GM12878 (cell line): ENCODE data around the gene CDKL4. TPM values are rescaled to one million over a fixed set of nuclear protein-coding genes. Genes with fewer than 3 reads are reported as not detected.

Source experiments
- GABPA ChIP-seq: IDR thresholded peaks from 2 replicates; pipeline ENCODE4 v1.6.1; 2014; ENCODE audit warnings: antibody characterized with exemption, low read depth, mild to moderate bottlenecking, inconsistent platforms
- SPI1 ChIP-seq: IDR thresholded peaks from 2 replicates; pipeline ENCODE4 v1.6.1; 2011; ENCODE audit warnings: low read depth, mild to moderate bottlenecking, low read length, moderate library complexity, borderline replicate concordance; ENCODE audit not compliant: insufficient read depth
- ZZZ3 ChIP-seq: IDR thresholded peaks from 2 replicates; pipeline ENCODE4 v1.6.1; 2011; ENCODE audit warnings: low read depth; ENCODE audit not compliant: control insufficient read depth, insufficient read length
- polyA plus RNA-seq, 11 experiments: library from polyadenylated mRNA; depleted of rRNA in 4 of 11; unstranded in 6 of 11; stranded (reverse) in 5 of 11; fragments of >200 nt; fragmentation: Nextera tagmentation in 4 of 11; fragmentation: Illumina TruSeq in 1 of 11; extraction: Ambion mirVana in 4 of 11; extraction: Trizol in 1 of 11; gene quantifications; 1 replicate in 1 of 11; 2 replicates in 10 of 11; pipeline versions ENCODE4 v1.2.1 to v1.2.3, GENCODE V29; 2011 to 2016; ENCODE audit warnings: inconsistent platforms in 2 of 11, missing spikeins in 2 of 11, low read depth in 1 of 11
- small RNA-seq: library from RNA; depleted of rRNA; stranded (forward); fragments of <200 nt; gene quantifications from one replicate; pipeline ENCODE3, GENCODE V24; 2014
- total RNA-seq, 4 experiments: library from RNA; depleted of rRNA in 3 of 4; stranded (reverse); fragments of >200 nt in 3 of 4; fragmentation: Illumina TruSeq in 1 of 4; extraction: Trizol in 1 of 4; gene quantifications; 2 replicates each; pipeline versions ENCODE4 v1.2.1 to v1.2.3, GENCODE V29; 2013 to 2021
- TF ChIP-seq, protein P1 (sequence below): fragments of 450-650 bp; IDR thresholded peaks from 2 replicates; pipeline ENCODE4 v1.6.1; 2017; ENCODE audit warnings: mild to moderate bottlenecking, moderate library complexity

CDKL4 gene
- total and polyA plus RNA-seq, 10 of the 15 experiments (the other 5 are each of a cell fraction or from before 2014, with no cell fraction given), result not detected

DNA sequence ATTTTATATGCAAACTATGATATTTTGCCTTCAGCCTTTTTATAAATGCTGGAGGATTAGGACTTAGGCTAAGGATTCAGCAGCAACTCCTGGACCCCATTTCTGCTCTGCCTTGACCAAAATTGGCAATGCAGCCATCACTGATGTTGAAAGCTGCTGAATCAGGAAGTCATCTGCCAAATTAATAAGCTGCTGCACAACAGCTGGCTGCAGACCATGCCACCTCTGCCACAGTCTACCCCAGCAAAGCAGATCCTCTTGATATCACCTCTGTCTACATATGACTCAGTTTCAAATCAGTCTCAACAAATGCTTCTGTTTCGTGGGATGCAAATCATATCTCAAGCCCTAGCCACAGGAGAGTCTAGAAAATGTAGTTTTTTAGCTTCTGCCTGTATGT is 115.8 kb downstream of the CDKL4 start (continued):
- peak; percentile 31; the same call in 1 of the 2 replicates for TF ChIP-seq SPI1
- TF ChIP-seq, protein P1, sequence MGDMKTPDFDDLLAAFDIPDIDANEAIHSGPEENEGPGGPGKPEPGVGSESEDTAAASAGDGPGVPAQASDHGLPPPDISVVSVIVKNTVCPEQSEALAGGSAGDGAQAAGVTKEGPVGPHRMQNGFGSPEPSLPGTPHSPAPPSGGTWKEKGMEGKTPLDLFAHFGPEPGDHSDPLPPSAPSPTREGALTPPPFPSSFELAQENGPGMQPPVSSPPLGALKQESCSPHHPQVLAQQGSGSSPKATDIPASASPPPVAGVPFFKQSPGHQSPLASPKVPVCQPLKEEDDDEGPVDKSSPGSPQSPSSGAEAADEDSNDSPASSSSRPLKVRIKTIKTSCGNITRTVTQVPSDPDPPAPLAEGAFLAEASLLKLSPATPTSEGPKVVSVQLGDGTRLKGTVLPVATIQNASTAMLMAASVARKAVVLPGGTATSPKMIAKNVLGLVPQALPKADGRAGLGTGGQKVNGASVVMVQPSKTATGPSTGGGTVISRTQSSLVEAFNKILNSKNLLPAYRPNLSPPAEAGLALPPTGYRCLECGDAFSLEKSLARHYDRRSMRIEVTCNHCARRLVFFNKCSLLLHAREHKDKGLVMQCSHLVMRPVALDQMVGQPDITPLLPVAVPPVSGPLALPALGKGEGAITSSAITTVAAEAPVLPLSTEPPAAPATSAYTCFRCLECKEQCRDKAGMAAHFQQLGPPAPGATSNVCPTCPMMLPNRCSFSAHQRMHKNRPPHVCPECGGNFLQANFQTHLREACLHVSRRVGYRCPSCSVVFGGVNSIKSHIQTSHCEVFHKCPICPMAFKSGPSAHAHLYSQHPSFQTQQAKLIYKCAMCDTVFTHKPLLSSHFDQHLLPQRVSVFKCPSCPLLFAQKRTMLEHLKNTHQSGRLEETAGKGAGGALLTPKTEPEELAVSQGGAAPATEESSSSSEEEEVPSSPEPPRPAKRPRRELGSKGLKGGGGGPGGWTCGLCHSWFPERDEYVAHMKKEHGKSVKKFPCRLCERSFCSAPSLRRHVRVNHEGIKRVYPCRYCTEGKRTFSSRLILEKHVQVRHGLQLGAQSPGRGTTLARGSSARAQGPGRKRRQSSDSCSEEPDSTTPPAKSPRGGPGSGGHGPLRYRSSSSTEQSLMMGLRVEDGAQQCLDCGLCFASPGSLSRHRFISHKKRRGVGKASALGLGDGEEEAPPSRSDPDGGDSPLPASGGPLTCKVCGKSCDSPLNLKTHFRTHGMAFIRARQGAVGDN, result no peak
- no peak for TF ChIP-seq ZZZ3
- no peak for TF ChIP-seq GABPA

Small RNA genes lying within 50 kb of the gene (small RNA-seq; reads per million reads assigned to genes)
- gene RF00019, result not detected
- gene RF00272, result not detected

Other genes with a start within 250 kb of the CDKL4 start
- gene SOS1, start 122.9 kb downstream of the CDKL4 start, total RNA-seq (2014; rRNA removed), result 6.9 and 8.6 TPM in 2 replicates
- 12.7 and 13.2 TPM in 2 replicates for gene SOS1, start 122.9 kb downstream of the CDKL4 start, total RNA-seq (2014; rRNA removed; fragmentation: Illumina TruSeq; extraction: Trizol)
- 14.5 and 16.1 TPM in 2 replicates for gene SOS1, start 122.9 kb downstream of the CDKL4 start, total RNA-seq (2021)
- 19.6 and 24.1 TPM in 2 replicates for gene SOS1, start 122.9 kb downstream of the CDKL4 start, polyA plus RNA-seq (2011; rRNA removed)
- 16.4 and 23.6 TPM in 2 replicates for gene SOS1, start 122.9 kb downstream of the CDKL4 start, polyA plus RNA-seq (2014; fragmentation: Illumina TruSeq; extraction: Trizol)
- gene SOS1, start 122.9 kb downstream of the CDKL4 start, polyA plus RNA-seq (2014; fragmentation: Nextera tagmentation; extraction: Ambion mirVana), result 1 to 10 TPM; 2.1 TPM
- 7.2 and 8.5 TPM in 2 replicates for gene SOS1, start 122.9 kb downstream of the CDKL4 start, polyA plus RNA-seq (2014; rRNA removed)
- gene SOS1, start 122.9 kb downstream of the CDKL4 start, polyA plus RNA-seq (2016; fragmentation: Nextera tagmentation; extraction: Ambion mirVana), result 1 to 10 TPM; 2.6 to 4.5 TPM
- gene MAP4K3, start 193.3 kb upstream of the CDKL4 start, total RNA-seq (2014; rRNA removed), result 0.05 and 0.23 TPM in 2 replicates
- gene MAP4K3, start 193.3 kb upstream of the CDKL4 start, total RNA-seq (2014; rRNA removed; fragmentation: Illumina TruSeq; extraction: Trizol), result 0.18 and 0.46 TPM in 2 replicates
- gene MAP4K3, start 193.3 kb upstream of the CDKL4 start, total RNA-seq (2021), result 0.61 and 0.95 TPM in 2 replicates
- gene MAP4K3, start 193.3 kb upstream of the CDKL4 start, polyA plus RNA-seq (2011; rRNA removed), result 0.68 and 0.98 TPM in 2 replicates
- 0.12 and 0.16 TPM in 2 replicates for gene MAP4K3, start 193.3 kb upstream of the CDKL4 start, polyA plus RNA-seq (2014; fragmentation: Illumina TruSeq; extraction: Trizol)
- under 1 TPM in 1 of 2 experiments, not detected in 1; 0.04 TPM for gene MAP4K3, start 193.3 kb upstream of the CDKL4 start, polyA plus RNA-seq (2014; fragmentation: Nextera tagmentation; extraction: Ambion mirVana)
- gene MAP4K3, start 193.3 kb upstream of the CDKL4 start, polyA plus RNA-seq (2014; rRNA removed), result 0.05 and 0.14 TPM in 2 replicates
- under 1 TPM; 0.21 to 0.38 TPM for gene MAP4K3, start 193.3 kb upstream of the CDKL4 start, polyA plus RNA-seq (2016; fragmentation: Nextera tagmentation; extraction: Ambion mirVana)